Heart left ventricle (tissue), 16 donors: ENCODE measurements around the gene MX2. TPM values are rescaled to one million over a fixed set of nuclear protein-coding genes. Genes with fewer than 3 reads are reported as not detected.
A peak's percentile ranks its signal among the peaks of the same experiment; 100 is the strongest.

Source experiments
- ATAC-seq, 4 donors: fragments of 200-7000 bp; cut with Tn5 transposase; one replicate each; pipeline ENCODE4 v1.9.1; 2020 to 2022; ENCODE audit warnings: moderate library complexity in 4 of 4, mild to moderate bottlenecking in 3 of 4, moderate number of reproducible peaks in 1 of 4
- DNase-seq, 5 donors: peaks; one replicate each; pipeline ENCODE4 v3.0.0-alpha.2; 2020
- H3K27ac ChIP-seq, 12 donors: fragments of 200-600 bp; sonication (generic) in 4 of 12; one replicate each; pipeline versions ENCODE4 v1.5.0 to v1.8.0; 2016 to 2022; ENCODE audit warnings: mild to moderate bottlenecking in 2 of 12
- H3K27me3 ChIP-seq, 9 donors: fragments of 200-600 bp; sonication (generic) in 2 of 9; one replicate each; pipeline versions ENCODE4 v1.5.1 to v1.8.0; 2016 to 2022; ENCODE audit warnings: mild to moderate bottlenecking in 3 of 9
- H3K36me3 ChIP-seq, 9 donors: fragments of 200-600 bp; sonication (generic) in 2 of 9; one replicate each; pipeline versions ENCODE4 v1.5.0 to v1.8.0; 2018 to 2022; ENCODE audit warnings: mild to moderate bottlenecking in 2 of 9
- H3K4me1 ChIP-seq, 12 donors: fragments of 200-600 bp; sonication (generic) in 4 of 12; one replicate each; pipeline versions ENCODE4 v1.5.0 to v1.8.0; 2016 to 2022; ENCODE audit warnings: mild to moderate bottlenecking in 3 of 12
- H3K4me3 ChIP-seq, 12 donors: fragments of 200-600 bp; sonication (generic) in 4 of 12; one replicate each; pipeline versions ENCODE4 v1.5.0 to v1.8.0; 2017 to 2022; ENCODE audit warnings: mild to moderate bottlenecking in 9 of 12, moderate library complexity in 4 of 12
- H3K9me3 ChIP-seq, 12 donors: fragments of 200-600 bp; sonication (generic) in 4 of 12; one replicate each; pipeline versions ENCODE4 v1.5.0 to v1.8.0; 2016 to 2022; ENCODE audit warnings: mild to moderate bottlenecking in 1 of 12
- POLR2A ChIP-seq, 2 donors: fragments of 450-650 bp; IDR thresholded peaks; one replicate each; pipeline ENCODE4 v1.6.1; 2017; ENCODE audit warnings: antibody characterized with exemption in 2 of 2, mild to moderate bottlenecking in 2 of 2, moderate library complexity in 2 of 2
- WGBS, 4 donors: extraction: QIAGEN DNeasy Blood & Tissue Kit in 2 of 4; methylation state at CpG; one replicate each; pipeline versions ENCODE4 v1.1.5 to v1.1.7; 2013 to 2018; 5-methylcytosine and 5-hydroxymethylcytosine counted together
- intact Hi-C, 10 donors: fragments of 100-400 bp; cut with DNase I; formaldehyde crosslinking; loops; one replicate each; pipeline versions ENCODE4 v1.11.1 to v1.14.2; 2022
- polyA plus RNA-seq, 2 donors: library from polyadenylated mRNA; stranded (reverse); fragments of 200-250 nt; gene quantifications; one replicate each; pipeline ENCODE4 v1.2.3, GENCODE V29; 2013
- total RNA-seq, 9 donors: library from RNA; depleted of rRNA in 2 of 9; stranded (reverse); fragments of >200 nt in 2 of 9; fragmentation: NEBNext Ultra II Directional in 3 of 9; extraction: Animal tissue kit (Norgen Biotek cat#: 25700) in 3 of 9; gene quantifications; one replicate each; pipeline versions ENCODE4 v1.1.0 to v1.2.4, GENCODE V29; 2016 to 2023
- TF ChIP-seq, protein P1 (sequence below), 12 donors: fragments of 200-600 bp; sonication (generic) in 4 of 12; IDR thresholded peaks; one replicate each; pipeline versions ENCODE4 v1.5.0 to v1.8.0; 2018 to 2022; ENCODE audit warnings: antibody characterized with exemption in 12 of 12, mild to moderate bottlenecking in 5 of 12
- donor health status: ischemic (EF 13 %, LVEDD 7.1; RV severe dilation, severe dysfunction).
- donor health status: healthy with polysubstance abuse.
- donor health status: DM: no; HTN: yes; CAD: no.
- donor health status: DM: no; HTN: no; CAD: no.
- donor health status: ischemic (EF 25% LVEDD 6.9; RV normal size, moderate dysfunction).
- donor health status: ischemic (EF 25% LVEDD 5.7; RV mildly dilated, moderate dysfunction).
- donor health status: healthy.
- donor health status: DM: yes; HTN: yes; CAD: no.
- donor health status: ischemic (EF 35%, LVEDD 5.7; RV mildly dilated, moderate dysfunction).
- donor health status: nonischemic (EF 11% LVEDD 7.7; RV severe dilation, severe dysfunction).
- donor health status: DM: yes; HTN: yes; CAD: no.
- donor health status: PGD.
- donor health status: ischemic (EF 29% LVEDD 5.4; RV normal size, mild dysfunction).
- donor health status: nonischemic (EF 23%, LVEDD 6.1; RV moderate dilation, normal function).

Gene MX2
- total and polyA plus RNA-seq, 11 donors = 3.2 to 23.3 (median 5.7) TPM

DNA sequence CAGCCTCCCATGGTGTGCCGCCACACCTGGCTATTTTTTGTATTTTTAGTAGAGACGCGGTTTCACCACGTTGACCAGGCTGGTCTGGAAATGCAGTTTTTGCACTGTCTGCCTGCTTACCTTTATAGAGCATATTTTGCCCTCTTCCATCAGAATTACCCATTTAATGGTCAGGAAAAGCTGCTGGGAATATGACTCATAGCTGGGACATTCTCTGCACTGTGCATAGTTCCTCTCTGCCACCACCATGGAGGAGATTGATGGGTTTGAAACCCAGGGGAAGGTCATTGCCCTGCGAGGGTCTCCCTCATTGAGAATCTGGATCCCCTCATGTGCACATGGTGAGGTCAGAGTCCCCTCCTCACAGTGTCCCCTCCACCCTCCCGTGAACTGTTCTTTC, 96.3 kb downstream of the MX2 start:
- H3K27me3 ChIP-seq = no peaks in the 10 kb centered on the region
- intact Hi-C loops = loop anchor here in 1 of 10 donors (10.0 kb wide), 1 partner anchor 333 kb away; no protein-coding TSS in a partner anchor
- H3K27ac ChIP-seq = no peak overlapping the region
- DNase-seq (no peak), ATAC-seq (no peak)
- H3K36me3 ChIP-seq = peaks cover 0 to 68% (median 45%) of the 10 kb centered on the region in 9 donors
- no peaks in the 10 kb centered on the region for H3K9me3 ChIP-seq
- WGBS, 4 donors = 88 to 96% (median 92%) methylated on average over 6 of the region's 6 CpGs
- peaks cover 0 to 2% (median 0%) of the 10 kb centered on the region in 12 donors for H3K4me1 ChIP-seq
- H3K4me3 ChIP-seq = no peak overlapping the region
- TF ChIP-seq, protein P1, sequence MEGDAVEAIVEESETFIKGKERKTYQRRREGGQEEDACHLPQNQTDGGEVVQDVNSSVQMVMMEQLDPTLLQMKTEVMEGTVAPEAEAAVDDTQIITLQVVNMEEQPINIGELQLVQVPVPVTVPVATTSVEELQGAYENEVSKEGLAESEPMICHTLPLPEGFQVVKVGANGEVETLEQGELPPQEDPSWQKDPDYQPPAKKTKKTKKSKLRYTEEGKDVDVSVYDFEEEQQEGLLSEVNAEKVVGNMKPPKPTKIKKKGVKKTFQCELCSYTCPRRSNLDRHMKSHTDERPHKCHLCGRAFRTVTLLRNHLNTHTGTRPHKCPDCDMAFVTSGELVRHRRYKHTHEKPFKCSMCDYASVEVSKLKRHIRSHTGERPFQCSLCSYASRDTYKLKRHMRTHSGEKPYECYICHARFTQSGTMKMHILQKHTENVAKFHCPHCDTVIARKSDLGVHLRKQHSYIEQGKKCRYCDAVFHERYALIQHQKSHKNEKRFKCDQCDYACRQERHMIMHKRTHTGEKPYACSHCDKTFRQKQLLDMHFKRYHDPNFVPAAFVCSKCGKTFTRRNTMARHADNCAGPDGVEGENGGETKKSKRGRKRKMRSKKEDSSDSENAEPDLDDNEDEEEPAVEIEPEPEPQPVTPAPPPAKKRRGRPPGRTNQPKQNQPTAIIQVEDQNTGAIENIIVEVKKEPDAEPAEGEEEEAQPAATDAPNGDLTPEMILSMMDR (IDR thresholded peaks at IDR 0.05) = no peak
- TF ChIP-seq POLR2A (IDR thresholded peaks at IDR 0.05) = no peak

DNA sequence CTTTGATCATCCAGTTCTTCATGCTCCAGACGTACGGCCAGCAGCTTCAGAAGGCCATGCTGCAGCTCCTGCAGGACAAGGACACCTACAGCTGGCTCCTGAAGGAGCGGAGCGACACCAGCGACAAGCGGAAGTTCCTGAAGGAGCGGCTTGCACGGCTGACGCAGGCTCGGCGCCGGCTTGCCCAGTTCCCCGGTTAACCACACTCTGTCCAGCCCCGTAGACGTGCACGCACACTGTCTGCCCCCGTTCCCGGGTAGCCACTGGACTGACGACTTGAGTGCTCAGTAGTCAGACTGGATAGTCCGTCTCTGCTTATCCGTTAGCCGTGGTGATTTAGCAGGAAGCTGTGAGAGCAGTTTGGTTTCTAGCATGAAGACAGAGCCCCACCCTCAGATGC, 96.7 kb downstream of the MX2 start:
- H3K27ac ChIP-seq = no peak overlapping the region
- DNase-seq (no peak), ATAC-seq (peak in 1 of 4 donors; percentile 28)
- TF ChIP-seq, protein P1 (IDR thresholded peaks at IDR 0.05) = no peak
- TF ChIP-seq POLR2A (IDR thresholded peaks at IDR 0.05) = no peak
- intact Hi-C loops = loop anchor here in 1 of 10 donors (10.0 kb wide), 1 partner anchor 334 kb away; no protein-coding TSS in a partner anchor
- peaks cover 0 to 64% (median 41%) of the 10 kb centered on the region in 9 donors for H3K36me3 ChIP-seq
- H3K4me3 ChIP-seq = no peak overlapping the region
- no peaks in the 10 kb centered on the region for H3K9me3 ChIP-seq
- no peaks in the 10 kb centered on the region for H3K27me3 ChIP-seq
- 91 to 94% (median 92%) methylated on average over 13 to 22 of the region's 22 CpGs for WGBS, 4 donors
- H3K4me1 ChIP-seq = peaks cover 0 to 2% (median 0%) of the 10 kb centered on the region in 12 donors

Other genes starting within 250 kb of the MX2 start
- gene BACE2, start 193.9 kb upstream of the MX2 start, total RNA-seq = 10 to 100 TPM; 10.3 to 30.3 (median 15.6) TPM
- gene BACE2, start 193.9 kb upstream of the MX2 start, polyA plus RNA-seq = 10 to 100 TPM in 1 of 2 donors, 1 to 10 TPM in 1; 3.8 to 21.9 TPM
- under 1 TPM in 1 of 9 donors, not detected in 8; 0.54 TPM for gene FAM3B, start 45.2 kb upstream of the MX2 start, total RNA-seq
- gene FAM3B, start 45.2 kb upstream of the MX2 start, polyA plus RNA-seq = under 1 TPM in 1 of 2 donors, not detected in 1; 0.10 TPM
- 10 to 100 TPM in 8 of 9 donors, 1 to 10 TPM in 1; 6.3 to 53.9 (median 17.2) TPM for gene MX1, start 64.2 kb downstream of the MX2 start, total RNA-seq
- 1 to 10 TPM; 6.2 to 9.5 TPM for gene MX1, start 64.2 kb downstream of the MX2 start, polyA plus RNA-seq
- gene TMPRSS2, start 146.1 kb downstream of the MX2 start, total RNA-seq = not detected
- under 1 TPM in 1 of 2 donors, not detected in 1; 0.04 TPM for gene TMPRSS2, start 146.1 kb downstream of the MX2 start, polyA plus RNA-seq